ENCODE results near the gene VPS8.

- TF ChIP-seq SPI1 (IDR thresholded peaks at IDR 0.05; ENCODE audit: low read depth, low read length): no peak
- no peak for TF ChIP-seq TAF1 (IDR thresholded peaks at IDR 0.05; ENCODE audit: low read depth, low read length)
- TF ChIP-seq POLR2A (IDR thresholded peaks at IDR 0.05; ENCODE audit: low read depth, low read length): no peak
- TF ChIP-seq POLR2AphosphoS5 (IDR thresholded peaks at IDR 0.05; ENCODE audit: low read depth, low read length): no peak
- no peak for TF ChIP-seq PAX5 (IDR thresholded peaks at IDR 0.05; ENCODE audit: insufficient read depth, low read length, severe bottlenecking)
Observed at GRCh38 chr3:185058796-185059195, 246.8 kb downstream of the VPS8 start.

All from GM12891 (cell line).